ENCODE data around the gene ZFAND2A. TPM values are rescaled to one million over a fixed set of nuclear protein-coding genes. Genes with fewer than 3 reads are reported as not detected.

The ZFAND2A gene
- total and polyA plus RNA-seq, 2 donors (not counting 3 experiments of a cell fraction or from before 2014, with no cell fraction given) = 31.8 to 40.6 TPM

DNA sequence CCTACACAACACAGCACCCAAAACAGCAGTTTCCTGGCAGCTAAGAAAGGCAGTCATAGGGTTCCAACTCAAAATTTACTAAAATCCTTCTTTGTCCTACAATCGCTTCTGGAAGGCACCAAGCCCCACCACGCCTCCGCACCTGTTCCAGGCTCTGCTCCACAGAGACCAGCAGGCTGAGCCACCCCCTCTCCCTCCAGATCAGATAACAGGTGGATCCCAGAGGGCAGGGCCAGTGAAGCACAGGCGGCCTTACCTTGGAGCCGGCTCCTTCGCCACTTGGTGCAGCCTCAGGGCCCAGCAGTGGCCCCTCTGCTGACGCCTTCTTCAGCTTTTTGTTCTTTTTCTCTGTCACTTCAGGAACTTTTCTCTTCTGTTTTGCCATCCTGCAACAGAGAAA lies 33.0 kb downstream of the ZFAND2A start:
- no peak overlapping the region for H3K27ac ChIP-seq (ENCODE audit: insufficient read depth, low read depth, low read length)
- H3K4me2 ChIP-seq (ENCODE audit: insufficient read depth, low read length) = no peak overlapping the region
- H3K9me1 ChIP-seq (replicated peaks; ENCODE audit: control insufficient read depth, extremely low read depth, insufficient read depth, low read length) = no peaks in the 10 kb centered on the region
- FAIRE-seq (no peak), DNase-seq (ENCODE audit: low read depth, low spot score) (no peak)
- ChIA-PET CTCF (no interaction called here), POLR2A (no interaction called here)
- TF ChIP-seq GATA2 (IDR thresholded peaks at IDR 0.05; ENCODE audit: insufficient read depth, insufficient read length, low read depth, low read length) = no peak
- TF ChIP-seq POLR2A (IDR thresholded peaks at IDR 0.05; ENCODE audit: low read depth, low read length) = no peak
- TF ChIP-seq POLR2AphosphoS5 (IDR thresholded peaks at IDR 0.05; ENCODE audit: insufficient read depth, low read depth, low read length) = no peak
- TF ChIP-seq JUN (IDR thresholded peaks at IDR 0.05; ENCODE audit: borderline replicate concordance, insufficient read depth, insufficient read length, low read depth) = no peak
- TF ChIP-seq MYC (IDR thresholded peaks at IDR 0.05; ENCODE audit: low read depth, low read length) = no peak
- TF ChIP-seq, protein P1, sequence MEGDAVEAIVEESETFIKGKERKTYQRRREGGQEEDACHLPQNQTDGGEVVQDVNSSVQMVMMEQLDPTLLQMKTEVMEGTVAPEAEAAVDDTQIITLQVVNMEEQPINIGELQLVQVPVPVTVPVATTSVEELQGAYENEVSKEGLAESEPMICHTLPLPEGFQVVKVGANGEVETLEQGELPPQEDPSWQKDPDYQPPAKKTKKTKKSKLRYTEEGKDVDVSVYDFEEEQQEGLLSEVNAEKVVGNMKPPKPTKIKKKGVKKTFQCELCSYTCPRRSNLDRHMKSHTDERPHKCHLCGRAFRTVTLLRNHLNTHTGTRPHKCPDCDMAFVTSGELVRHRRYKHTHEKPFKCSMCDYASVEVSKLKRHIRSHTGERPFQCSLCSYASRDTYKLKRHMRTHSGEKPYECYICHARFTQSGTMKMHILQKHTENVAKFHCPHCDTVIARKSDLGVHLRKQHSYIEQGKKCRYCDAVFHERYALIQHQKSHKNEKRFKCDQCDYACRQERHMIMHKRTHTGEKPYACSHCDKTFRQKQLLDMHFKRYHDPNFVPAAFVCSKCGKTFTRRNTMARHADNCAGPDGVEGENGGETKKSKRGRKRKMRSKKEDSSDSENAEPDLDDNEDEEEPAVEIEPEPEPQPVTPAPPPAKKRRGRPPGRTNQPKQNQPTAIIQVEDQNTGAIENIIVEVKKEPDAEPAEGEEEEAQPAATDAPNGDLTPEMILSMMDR (IDR thresholded peaks at IDR 0.05; ENCODE audit: extremely low read depth in 1 of 2, insufficient read depth in 1 of 2, low read depth in 1 of 2, low read length in 2 of 2) = no peak
- TF ChIP-seq MAX (IDR thresholded peaks at IDR 0.05; ENCODE audit: insufficient read depth, insufficient read length) = no peak
- TF ChIP-seq EZH2 (IDR thresholded peaks at IDR 0.05; ENCODE audit: borderline replicate concordance, low read depth, low read length, severe bottlenecking) = no peak
- no peak for TF ChIP-seq FOS (IDR thresholded peaks at IDR 0.05; ENCODE audit: borderline replicate concordance, insufficient read depth, low read length)
- intact Hi-C loops (cut with micrococcal nuclease) = no loop called here
- no peaks in the 10 kb centered on the region for H3K27me3 ChIP-seq (ENCODE audit: control insufficient read depth in 2 of 2, insufficient read depth in 2 of 2, low read length in 2 of 2)
- peaks cover 2% of the 10 kb centered on the region for H3K79me2 ChIP-seq (ENCODE audit: control insufficient read depth, insufficient read depth, low read length)
- H3K9ac ChIP-seq (replicated peaks; ENCODE audit: extremely low read depth, insufficient read depth, low read length) = no peak overlapping the region
- H4K20me1 ChIP-seq (replicated peaks; ENCODE audit: control insufficient read depth, extremely low read depth, insufficient read depth, low read length) = no peaks in the 10 kb centered on the region
- H2AFZ ChIP-seq (ENCODE audit: low read depth, low read length) = no peak overlapping the region
- BruUV-seq (replicated peaks) = no TSS peak
- H3K36me3 ChIP-seq (ENCODE audit: control insufficient read depth in 2 of 2, extremely low read depth in 1 of 2, insufficient read depth in 2 of 2, low read length in 2 of 2) = peaks cover 0 to 3% of the 10 kb centered on the region in 2 experiments
- peaks cover 12% of the 10 kb centered on the region for H3K4me1 ChIP-seq (ENCODE audit: control insufficient read depth, extremely low read depth, insufficient read depth, low read length)
- dilution Hi-C loops (cut with MboI; ENCODE audit: extremely low pct_ligation_motif_present, low sequenced_read_pairs) = no loop called here
- no peak overlapping the region for H3K4me3 ChIP-seq (replicated peaks in 1 of 3; ENCODE audit: insufficient read depth in 1 of 3, low read depth in 1 of 3, low read length in 3 of 3)
- H3K9me3 ChIP-seq (replicated peaks; ENCODE audit: control insufficient read depth, insufficient read depth, low read length) = no peaks in the 10 kb centered on the region
